ENCODE measurements around the gene TMC6.

TMC6 gene

DNA sequence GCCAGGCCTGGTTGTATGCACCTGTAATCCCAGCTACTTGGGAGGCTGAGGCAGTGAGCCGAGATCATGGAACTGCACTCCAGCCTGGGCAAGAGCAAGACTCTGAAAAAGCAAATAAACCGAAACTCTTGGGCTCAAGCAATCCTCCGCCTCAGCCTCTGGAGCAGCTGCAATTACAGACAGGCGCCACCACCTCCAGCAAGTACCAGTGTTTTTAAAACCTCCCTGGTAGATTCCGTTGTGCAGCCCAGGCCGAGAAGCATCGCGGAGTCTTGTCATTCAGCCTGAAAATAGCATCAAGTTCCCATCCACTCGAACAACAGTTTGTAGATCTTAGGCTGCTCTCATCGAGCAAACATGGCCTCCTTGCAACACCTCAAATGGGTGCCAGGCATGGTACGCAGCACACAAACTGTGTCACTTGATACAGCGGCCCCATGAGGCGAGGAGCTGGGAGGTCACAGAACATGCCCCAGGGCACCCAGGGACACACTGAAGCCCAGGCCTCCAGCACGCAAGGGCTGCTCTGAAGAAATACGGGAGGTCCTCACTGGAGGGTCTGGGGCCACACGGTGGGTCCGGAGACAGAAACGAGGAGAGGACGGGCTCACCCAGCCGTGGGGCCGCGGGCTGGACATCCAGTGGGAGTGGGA lies 18.1 kb downstream of the TMC6 start:
- no peak for DNase-seq

DNA sequence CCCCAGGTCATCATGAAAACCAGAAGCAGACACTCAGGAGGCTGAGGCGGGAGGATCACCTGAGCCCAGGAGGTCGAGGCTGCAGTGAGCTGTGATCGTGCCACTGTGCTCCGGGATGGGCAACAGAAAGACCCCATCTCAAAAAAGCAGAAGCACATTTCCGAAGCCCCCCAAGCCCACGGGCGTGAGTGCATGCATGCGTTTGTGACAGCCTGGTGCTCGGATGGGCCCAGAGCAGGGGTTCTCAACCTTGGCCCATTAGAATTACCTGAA lies 19.1 kb downstream of the TMC6 start:
- DNase-seq: no peak

DNA sequence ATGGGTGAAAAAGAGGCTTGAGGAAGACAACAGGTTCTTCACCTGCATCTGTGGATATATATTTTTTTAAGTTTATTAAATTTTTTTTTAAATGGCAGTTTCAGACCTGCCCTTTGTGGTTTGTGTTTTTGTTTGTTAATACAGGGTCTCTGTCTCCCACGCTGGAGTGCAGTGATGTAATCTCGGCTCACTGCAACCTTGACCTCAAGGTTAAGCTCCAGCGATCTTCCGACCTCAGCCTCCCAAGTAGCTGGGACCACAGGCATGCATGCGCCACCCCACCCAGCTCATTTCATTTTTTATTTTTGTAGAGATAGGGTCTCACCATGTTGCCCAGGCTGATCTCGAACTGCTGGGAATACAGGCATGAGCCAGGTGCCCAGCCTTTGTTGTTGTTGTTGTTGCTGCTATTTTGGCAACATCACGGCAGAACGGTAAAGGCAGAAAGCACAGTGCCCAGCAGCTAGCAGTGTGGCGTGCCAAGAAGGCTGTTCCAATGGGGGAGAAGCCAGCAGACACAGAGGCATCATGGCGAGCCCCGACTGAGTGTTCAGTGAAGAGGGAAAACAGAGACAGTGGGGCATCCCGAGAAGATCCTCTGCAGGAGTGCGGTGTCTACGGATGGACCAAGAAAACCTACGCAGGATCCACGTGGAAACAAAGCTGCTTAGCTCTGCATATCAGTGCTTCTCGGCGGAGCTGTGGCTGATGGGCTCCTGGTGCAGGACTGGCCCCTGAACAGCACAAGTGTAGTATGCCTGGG lies 19.6 kb downstream of the TMC6 start:
- no peak for DNase-seq

DNA sequence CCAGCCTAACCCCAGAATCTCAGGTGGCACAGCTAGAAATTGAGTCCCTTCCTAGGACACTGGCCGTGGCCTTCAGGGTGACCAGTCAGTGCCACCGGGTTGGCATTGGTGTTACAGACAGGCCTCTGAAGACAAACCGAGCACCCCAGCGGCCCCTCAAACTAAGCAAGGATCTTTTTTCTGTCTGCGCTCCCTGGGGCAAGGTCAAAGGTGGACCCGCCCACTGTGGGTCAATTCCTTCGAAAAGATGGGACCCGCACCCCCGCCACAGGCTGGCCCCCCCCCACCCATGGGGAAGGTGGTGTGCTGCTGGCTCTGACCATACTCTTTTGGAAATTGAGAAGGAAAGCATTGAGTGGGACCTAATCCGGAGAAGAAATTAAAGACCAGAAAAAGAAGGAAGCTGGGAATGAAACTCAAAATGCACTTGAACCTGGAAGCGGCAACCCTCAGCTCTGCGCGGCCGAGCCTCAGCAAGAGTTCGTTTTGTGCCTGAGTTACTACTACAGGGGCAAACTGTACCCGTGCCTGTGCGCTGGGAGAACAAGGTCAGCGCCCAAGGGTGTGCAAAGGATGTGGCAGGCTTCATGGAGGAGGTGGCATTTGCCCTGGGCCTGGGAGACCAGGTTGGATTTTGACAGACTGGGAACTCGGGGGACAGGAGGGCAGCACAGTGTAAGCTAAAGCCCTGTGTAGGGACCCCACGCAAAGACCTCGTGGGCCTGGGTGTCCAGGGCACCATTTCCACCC lies 20.4 kb downstream of the TMC6 start:
- DNase-seq: no peak

DNA sequence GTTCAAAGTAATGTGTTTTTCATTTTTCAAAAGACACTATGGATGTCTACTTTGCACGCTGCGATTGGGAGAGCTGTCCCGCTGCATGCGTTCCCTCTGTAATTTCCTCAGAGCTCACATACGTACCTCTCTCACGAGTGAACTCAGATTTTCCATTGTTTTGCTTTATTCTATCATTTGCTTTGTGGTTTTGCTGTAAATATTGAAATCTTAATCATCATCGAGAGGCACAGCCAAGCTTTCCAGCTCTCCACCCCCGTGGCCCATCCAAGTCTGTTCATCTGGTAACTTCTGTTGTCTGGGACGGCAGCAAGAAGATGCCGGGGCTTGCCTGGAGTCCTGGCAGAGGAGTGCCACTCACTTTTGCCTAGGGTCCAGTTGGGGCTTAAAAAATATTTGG lies 21.1 kb downstream of the TMC6 start:
- DNase-seq: no peak

DNA sequence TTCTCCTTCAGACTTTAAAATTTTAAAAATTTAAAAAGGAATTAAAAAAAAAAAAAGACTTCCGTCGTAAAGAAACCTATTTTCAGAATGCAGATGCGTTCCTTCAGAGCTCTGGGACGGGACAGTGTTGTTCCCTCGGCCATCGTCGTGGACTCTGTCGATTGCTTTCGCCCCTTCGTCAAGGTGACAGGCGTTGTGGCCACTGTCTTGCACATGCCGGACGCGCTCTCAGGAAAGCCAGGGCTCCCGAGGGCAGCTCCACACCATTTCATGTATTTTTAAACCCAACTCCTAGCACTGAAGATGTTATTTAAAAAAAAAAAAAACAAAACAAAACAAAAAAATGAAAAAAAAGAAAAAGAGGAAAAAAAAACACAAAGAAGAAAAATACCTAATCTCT lies 22.3 kb downstream of the TMC6 start:
- no peak for DNase-seq

DNA sequence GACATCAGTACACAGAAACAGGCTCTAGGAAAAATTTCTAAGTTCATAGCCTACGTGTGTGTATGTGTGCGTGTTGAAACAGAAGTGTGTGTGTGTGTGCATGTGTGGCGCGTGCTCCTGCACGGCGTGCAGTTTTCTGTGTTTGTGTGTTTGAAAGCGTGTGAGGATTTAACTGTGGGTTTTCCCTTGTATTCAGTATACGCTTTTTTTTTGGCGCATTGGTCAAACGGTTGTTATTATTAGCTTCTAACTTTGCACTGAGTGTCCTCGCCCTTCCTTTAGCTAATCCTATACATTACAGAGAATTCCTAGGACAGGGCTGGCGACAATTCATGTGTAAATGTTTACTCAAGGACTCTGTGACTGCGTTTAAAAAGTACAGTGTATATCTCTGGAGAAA lies 23.0 kb downstream of the TMC6 start:
- DNase-seq: no peak

DNA sequence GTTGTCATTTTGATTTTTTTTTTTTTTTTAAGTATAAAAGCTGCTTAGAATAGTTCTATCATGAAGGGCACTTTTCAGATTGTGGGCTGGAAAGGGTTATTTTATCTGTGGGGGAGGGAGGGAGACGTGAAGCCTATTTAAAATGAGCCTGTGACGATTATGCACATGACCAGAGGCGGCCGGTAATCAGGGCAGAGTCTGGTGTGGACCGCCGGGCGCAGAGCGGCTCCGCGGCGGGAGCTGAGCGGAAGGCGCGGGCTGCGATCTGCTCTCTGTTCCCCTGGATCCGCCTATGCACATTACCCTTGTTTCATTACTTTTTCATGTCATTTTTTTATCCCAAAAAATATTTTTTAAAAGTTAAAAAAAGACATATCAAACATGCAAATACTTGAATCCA lies 23.5 kb downstream of the TMC6 start:
- DNase-seq: no peak

DNA sequence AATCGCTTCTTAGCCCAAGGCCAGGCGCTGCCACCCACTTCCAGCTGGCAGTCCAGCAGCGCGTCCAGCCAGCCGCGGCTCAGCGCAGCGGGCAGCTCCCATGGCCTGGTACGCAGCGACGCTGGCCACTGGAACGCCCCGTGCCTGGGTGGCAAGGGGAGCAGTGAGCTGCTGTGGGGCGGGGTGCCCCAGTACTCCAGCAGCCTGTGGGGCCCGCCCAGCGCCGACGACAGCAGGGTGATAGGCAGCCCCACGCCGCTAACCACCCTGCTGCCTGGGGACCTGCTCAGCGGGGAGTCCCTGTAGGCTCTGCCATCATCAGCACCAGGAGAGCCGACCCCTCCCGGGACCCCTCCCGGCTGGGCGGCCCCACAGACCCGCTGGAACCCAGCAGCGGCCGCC lies 24.0 kb downstream of the TMC6 start:
- no peak for DNase-seq

DNA sequence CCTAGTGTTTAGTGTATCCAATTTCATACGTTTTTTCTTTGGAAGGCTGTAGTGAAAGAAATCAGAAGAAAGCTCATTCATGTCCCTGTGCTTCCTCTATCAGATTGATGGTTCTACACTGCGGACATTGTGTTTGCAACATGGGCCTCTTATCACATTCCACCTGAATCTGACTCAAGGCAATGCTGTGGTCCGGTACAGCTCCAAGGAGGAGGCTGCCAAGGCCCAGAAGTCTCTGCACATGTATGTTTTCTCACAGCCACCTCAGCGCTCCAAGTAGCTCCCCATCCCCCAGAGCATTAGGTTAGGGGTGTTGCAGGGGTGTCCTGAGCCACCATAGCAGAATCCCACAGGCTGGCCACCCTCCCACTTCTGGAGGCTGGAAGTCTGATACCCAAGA lies 25.2 kb downstream of the TMC6 start:
- no peak for DNase-seq

DNA sequence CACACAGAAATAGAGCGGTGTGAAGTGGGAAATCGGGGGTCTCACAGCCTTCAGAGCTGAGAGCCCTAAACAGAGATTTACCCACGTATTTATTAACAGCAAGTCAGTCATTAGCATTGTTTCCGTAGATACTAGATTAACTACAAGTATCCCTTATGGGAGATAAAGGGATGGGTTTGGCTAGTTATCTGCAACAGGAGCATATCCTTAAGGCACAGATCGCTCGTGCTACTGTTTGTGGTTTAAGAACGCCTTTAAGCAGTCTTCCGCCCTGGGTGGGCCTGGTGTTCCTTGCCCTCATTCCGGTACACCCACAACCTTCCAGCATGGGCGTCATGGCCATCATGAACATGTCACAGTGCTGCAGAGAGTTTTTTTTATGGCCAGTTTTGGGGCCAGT lies 27.0 kb downstream of the TMC6 start:
- no peak for DNase-seq

DNA sequence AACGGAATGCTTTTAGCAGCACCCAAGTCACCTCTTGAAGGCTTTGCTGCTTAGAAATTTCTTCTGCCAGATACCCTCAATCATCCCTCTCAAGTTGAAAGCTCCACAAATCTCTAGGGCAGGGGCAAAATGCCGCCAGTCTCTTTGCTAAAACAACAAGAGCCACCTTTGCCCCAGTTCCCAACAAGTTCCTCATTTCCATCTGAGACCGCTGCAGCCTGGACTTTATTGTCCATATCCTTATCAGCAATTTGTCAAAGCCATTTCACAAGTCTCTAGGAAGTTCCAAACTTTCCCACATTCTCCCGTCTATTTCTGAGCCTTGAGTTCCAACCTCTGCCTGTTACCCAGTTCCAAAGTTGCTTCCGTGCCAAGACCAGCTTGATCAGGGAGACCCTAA lies 27.4 kb downstream of the TMC6 start:
- peak; percentile 18 to 29 for DNase-seq

DNA sequence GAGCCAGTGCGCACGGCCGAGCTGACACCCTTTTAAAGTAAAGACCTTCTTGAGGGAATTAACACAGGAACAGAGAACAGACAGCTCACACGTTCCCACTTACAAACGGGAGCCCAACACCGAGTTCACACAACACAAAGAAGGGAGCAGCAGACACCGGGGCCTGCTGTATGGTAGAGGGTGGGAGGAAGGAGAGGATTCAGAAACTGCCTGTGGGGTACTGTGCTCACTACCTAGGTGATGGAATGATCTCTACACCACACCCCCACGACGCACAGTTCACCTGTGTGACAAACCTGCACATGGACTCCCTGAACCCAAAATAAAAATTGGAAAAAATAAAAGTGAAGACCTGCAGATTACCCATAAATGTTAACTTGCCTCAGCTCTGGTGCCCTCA lies 32.5 kb downstream of the TMC6 start:
- DNase-seq: no peak

DNA sequence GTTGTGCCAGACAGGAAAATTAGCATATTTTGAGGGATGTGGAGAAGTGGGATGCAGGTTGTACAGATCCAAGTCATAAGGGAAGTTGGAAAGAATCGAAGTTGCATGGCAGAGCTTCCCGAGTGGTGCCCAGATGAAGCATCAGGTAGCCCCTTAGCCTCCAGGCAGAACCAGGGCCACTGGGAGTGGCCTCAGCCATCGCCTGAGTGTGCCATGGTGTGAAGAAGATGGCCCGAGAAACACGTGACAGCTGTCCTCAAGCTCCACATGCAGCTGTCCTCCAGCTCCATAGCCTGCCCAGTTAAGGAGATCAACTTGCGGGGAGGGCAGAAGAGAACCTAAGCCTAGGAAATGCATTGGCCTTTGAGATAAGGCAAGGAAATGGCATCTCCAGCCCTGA lies 33.5 kb downstream of the TMC6 start:
- no peak for DNase-seq

DNA sequence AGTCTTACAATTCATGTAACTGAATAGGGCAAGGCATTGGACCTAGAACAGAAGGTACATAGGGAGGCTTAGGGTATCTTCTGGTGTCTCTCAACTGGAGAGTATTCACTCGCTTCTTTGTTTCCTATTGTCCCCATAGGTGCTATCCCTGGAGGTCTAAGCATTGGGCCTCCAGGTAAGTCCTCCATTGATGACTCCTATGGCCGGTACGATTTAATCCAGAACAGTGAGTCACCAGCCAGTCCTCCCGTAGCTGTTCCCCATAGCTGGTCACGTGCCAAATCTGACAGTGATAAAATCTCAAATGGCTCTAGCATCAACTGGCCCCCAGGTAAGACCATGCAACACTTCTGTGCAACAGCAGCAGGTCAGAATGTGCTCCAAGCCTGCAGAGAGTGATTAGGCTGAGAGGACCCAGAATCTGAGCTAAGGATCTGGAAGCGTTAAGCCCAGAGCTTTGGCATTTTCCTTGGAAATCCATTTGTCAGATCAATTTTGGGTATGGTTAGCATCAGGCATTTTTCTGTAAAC lies 35.7 kb downstream of the TMC6 start:
- no peak for DNase-seq

DNA sequence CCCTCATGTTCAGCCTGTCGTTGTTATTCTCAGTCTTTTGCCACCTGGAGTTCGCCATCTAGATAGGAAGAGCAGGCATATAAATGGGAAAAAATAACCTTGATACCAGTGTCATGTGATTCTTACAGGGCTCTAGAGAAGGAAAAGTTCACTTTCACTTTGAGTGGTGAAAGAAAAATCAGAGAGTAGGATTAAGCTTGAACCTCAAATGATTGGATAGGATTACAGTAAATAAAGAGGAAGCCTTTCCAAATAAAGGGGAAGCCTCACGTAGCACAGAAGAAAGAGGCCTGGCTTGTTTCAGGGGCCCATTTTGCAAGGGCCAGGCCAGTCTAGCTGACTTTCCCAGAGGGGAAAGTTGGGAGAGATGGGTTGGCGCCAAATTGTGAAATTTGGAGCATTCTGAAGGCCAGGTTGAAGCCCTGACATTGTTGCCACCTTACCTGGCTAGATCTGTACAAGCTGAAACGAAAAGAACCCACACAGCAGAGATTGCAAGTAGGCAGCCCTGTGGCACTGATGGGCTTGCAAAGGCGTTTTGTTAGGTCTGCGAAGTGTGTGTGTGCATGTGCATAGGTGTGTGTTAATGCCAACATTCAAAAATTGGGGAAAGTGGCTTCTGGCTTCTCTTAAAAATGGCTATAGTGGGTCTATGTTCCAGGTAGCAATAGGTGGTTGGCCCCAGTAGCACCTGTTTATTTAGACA lies 38.8 kb downstream of the TMC6 start:
- peak; percentile 58 to 71 for DNase-seq

DNA sequence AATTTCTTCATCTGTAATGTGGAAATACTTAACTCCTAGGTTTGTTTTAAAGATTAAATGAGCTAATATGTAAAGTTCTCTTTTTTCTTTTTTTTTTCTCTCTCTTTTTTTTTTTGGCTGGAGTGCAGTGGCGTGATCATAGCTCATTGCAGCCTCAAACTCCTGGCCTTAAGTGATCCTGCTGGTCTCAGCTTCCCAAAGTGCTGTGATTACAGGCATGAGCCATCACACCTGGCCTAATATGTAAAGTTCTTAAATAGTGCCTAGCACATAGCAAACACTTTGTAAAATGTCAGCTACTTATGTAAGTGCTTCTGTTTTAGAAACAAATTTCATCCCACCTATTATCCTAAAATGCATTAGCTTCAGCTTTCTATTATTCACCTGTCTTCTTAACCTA lies 40.0 kb downstream of the TMC6 start:
- DNase-seq: peak in 1 of 2 donors; percentile 21

DNA sequence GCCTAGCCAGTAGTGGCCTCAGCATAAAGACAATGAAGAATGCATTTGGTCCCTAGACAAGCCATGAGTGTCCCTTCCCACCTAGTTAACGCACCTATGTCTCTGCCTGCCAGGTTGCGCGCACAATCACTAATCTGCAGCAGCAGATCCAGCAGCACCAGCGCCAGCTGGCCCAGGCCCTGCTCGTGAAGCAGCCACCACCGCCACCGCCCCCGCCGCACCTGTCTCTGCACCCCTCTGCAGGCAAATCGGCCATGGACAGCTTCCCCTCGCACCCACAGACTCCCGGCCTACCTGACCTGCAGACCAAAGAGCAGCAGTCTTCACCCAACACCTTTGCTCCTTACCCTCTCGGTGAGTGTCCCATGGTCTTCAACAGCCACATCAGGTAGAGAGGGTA lies 41.8 kb downstream of the TMC6 start:
- no peak for DNase-seq

DNA sequence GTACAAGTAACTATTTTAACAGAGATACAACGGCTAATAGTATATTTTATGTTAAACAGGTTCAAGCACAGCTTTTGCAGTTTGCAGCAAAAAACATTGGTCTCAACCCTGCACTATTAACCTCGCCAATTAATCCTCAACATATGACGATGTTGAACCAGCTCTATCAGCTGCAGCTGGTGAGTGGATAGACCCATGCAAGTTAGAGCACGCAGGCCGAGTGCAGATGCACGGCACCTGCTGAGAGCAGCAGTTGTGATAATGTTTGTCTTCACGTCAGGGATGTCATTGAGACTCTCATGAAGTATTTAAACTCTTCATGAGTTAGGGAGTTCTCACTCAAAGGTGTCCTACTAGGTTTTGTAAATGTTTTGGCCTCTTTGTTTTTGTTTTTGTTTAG lies 45.6 kb downstream of the TMC6 start:
- no peak for DNase-seq

DNA sequence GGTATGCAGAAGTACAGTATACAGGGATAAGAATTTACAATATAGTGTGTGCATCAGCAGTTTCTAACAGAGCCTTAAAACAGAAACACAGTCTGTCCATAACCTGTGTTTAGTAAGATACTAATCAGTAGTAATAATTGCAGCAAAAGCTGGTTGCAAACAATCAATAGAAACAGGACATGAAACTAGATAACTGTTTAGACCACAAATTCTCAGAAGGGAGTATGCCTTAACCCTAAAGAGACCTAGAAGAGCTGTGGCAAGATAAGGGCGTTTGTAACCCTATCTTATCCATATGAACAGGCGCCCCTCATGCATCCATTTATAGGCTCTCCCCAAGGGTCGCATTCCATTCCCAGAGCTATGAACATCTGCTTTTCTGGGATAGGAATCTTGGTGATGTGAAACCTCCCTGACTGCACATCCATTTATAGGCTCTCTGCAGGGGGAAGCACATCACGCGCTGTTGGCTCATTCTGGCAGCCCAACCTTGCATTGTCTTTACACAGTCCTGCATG lies 46.1 kb downstream of the TMC6 start:
- peak; percentile 20 to 63 for DNase-seq

DNA sequence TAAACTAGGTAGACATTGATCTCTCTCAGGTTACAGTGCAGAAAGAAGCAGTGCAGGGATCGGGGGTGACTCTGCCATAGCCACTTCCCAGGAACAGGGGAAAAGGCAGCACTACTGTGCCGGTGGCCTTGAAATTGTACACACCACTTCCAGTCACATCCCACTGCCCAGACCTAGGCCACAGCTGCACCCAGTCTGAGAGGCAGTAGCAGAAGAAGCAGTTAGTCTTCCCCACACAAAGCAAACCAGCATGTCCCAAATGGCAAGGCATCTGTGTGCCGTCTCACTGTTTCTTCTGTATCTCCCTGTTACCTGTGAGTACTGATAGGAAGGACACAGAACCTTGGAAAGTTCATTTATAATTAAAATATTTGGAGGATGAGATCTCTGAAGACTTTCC lies 47.0 kb downstream of the TMC6 start:
- no peak for DNase-seq

DNA sequence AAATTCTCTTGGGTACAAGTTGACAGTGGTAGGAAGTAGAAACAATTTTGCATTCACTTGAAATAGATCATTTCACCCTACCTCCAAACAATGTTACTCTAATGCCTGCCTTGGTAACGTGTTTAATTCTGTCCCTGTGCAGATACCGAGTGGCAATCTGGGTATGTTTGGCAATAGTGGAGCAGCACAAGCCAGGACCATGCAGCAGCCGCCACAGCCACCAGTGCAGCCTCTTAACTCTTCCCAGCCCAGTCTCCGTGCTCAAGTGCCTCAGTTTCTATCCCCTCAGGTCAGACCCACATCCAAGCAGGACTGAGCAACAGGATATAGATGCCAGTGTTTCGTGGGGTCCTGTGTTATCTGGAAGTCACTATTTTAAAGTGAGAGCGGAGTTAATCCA lies 49.3 kb downstream of the TMC6 start:
- no peak for DNase-seq

DNA sequence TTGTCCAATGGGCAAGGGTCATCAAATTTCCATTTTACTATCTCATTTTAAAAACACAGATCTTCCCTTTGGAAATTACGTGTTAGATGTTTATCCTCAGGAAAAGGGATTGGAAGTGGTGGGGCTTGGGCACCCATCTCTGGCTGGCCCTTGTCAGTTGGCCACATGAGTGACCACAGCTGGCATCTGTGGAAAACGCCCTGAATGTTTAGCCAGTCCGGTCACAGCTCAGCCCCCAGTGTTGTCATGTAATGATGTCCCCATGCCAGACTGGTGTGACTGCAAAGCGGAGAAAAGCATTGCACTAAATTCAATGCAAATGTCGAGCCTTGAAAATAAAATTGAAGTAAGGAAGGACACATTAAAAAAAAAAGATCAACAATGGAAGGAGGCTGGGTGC lies 53.0 kb downstream of the TMC6 start:
- no peak for DNase-seq

All from inflammatory macrophage (primary cell).